Activated CD4-positive, alpha-beta memory T cell treated with anti-CD3 and anti-CD28 coated beads for 36 hours (primary cell): Measurements from ENCODE around the gene WDR91. TPM values are rescaled to one million over a fixed set of nuclear protein-coding genes. Genes with fewer than 3 reads are reported as not detected.

Experiments
- microRNA-seq: library from miRNA; unstranded; fragments of <30 nt; microRNA quantifications from one replicate; pipeline ENCODE4 v1.2.0, GENCODE V29; 2022; ENCODE audit warnings: borderline number of aligned reads, borderline microRNAs expressed, borderline replicate concordance
- total RNA-seq, 2 experiments: library from RNA; stranded (reverse); gene quantifications; one replicate each; pipeline ENCODE4 v1.2.3, GENCODE V29; 2021

WDR91 gene
- total RNA-seq, 2 experiments from 2014 or later, result 10.3 to 11.0 TPM

Small RNA genes lying within 50 kb of the gene (microRNA-seq; reads per million reads assigned to microRNA genes)
- gene MIR6509, result not detected

Other genes with a start within 250 kb of the WDR91 start
- 1 to 10 TPM; 3.3 to 3.4 TPM for gene AGBL3, start 225.0 kb downstream of the WDR91 start, total RNA-seq
- 1 to 10 TPM; 8.6 to 10.0 TPM for gene TMEM140, start 63.5 kb downstream of the WDR91 start, total RNA-seq
- gene CYREN, start 40.8 kb downstream of the WDR91 start, total RNA-seq, result 10 to 100 TPM; 41.6 to 43.6 TPM
- gene STRA8, start 22.3 kb upstream of the WDR91 start, total RNA-seq, result not detected